Measurements from ENCODE around the gene BAD. TPM values are rescaled to one million over a fixed set of nuclear protein-coding genes. Genes with fewer than 3 reads are reported as not detected.

Gene BAD
- total RNA-seq, 1 donor from 2014 or later = 36.0 TPM

Other genes starting within 250 kb of the BAD start
- gene FLRT1, start 248.7 kb downstream of the BAD start, total RNA-seq = not detected
- 35.2 TPM for gene MACROD1, start 118.6 kb downstream of the BAD start, total RNA-seq
- gene STIP1, start 98.5 kb downstream of the BAD start, total RNA-seq = 33.9 TPM
- gene FERMT3, start 77.9 kb downstream of the BAD start, total RNA-seq = 9.7 TPM
- 22.2 TPM for gene TRPT1, start 58.5 kb downstream of the BAD start, total RNA-seq
- 52.5 TPM for gene NUDT22, start 58.4 kb downstream of the BAD start, total RNA-seq
- 28.2 TPM for gene DNAJC4, start 54.1 kb downstream of the BAD start, total RNA-seq
- gene VEGFB, start 50.1 kb downstream of the BAD start, total RNA-seq = 20.8 TPM
- 82.6 TPM for gene FKBP2, start 43.6 kb downstream of the BAD start, total RNA-seq
- 50.1 TPM for gene PPP1R14B, start 37.7 kb downstream of the BAD start, total RNA-seq
- 6.8 TPM for gene PLCB3, start 33.1 kb downstream of the BAD start, total RNA-seq
- gene GPR137, start 1.2 kb upstream of the BAD start, total RNA-seq = 26.8 TPM
- gene KCNK4, start 6.6 kb upstream of the BAD start, total RNA-seq = not detected
- gene CATSPERZ, start 15.7 kb upstream of the BAD start, total RNA-seq = not detected
- 53.6 TPM for gene ESRRA, start 20.9 kb upstream of the BAD start, total RNA-seq
- gene TRMT112, start 32.9 kb upstream of the BAD start, total RNA-seq = 59.1 TPM
- 96.4 TPM for gene PRDX5, start 33.5 kb upstream of the BAD start, total RNA-seq
- gene CCDC88B, start 55.5 kb upstream of the BAD start, total RNA-seq = 4.0 TPM
- gene RPS6KA4, start 74.5 kb upstream of the BAD start, total RNA-seq = 9.8 TPM